HG03354 (cell line): ENCODE data around the gene CYP11A1.

Source experiments
- ATAC-seq: cut with Tn5 transposase; IDR thresholded peaks from one replicate; pipeline ENCODE4 v1.9.1; 2021; ENCODE audit warnings: mild to moderate bottlenecking; ENCODE audit not compliant: unreplicated experiment, poor library complexity, severe bottlenecking

CYP11A1 gene

GRCh38 chr15:74333093-74333492 is 34.4 kb downstream of the CYP11A1 start:
- ATAC-seq, result no peak

DNA sequence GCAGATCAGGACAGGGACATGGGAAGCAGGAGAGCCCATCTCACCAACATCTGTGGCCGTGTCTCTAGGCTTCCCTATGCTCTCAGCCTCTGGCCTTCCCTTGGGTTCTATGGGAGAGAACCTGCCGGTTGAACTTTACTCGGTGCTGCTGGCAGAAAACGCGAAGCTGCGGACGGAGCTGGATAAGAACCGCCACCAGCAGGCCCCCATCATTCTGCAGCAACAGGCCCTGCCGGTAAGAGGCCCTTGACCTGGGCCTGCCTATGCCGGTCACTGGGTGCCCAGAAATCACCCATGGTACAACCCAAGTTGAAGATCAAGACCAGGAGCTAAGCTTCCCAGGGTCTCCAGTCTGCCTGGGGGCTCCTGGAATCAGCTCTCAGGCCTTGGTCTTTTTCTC is 34.8 kb downstream of the CYP11A1 start:
- ATAC-seq, result no peak

DNA sequence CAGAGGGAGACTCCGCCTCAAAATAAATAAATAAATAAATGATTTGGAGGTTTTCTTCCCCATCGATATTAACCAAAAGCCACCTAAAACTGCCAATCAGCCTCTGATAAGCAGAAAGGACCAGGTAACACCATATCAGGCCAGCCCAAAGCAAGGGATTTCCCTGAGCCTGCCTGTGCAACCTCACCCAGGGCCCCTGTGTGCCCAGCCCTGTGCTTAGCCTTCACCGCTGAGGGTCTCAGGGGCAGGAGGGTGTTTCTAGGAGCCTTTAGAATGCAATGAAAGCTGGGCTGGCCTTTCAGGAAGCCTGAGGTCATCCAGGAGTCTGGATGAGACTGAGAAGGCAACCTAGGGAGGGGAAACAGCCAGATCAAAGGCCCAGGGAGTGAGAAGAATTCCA is 35.4 kb downstream of the CYP11A1 start:
- ATAC-seq, result no peak

DNA sequence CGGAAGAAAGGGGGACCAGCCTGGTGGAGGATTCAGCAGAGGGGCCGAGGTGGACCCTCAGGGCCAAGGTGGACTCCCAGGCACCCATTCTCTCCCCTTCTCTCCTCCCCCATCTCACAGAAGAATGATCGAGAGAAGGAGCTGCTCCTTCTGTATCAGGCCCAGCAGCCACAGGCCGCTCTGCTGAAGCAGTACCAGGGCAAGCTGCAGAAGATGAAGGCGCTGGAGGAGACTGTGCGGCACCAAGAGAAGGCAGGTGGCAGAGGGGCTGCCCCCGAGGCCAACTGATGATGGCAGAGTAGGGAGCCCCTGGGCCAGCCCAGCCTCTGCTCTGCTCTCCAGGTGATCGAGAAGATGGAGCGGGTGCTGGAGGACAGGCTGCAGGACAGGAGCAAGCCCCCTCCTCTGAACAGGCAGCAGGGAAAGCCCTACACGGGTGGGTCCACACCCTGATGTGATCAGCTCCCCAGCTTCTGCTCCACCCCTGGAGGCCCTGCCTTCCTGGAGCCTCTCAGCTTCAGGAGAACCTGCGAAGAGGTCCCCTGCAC is 36.5 kb downstream of the CYP11A1 start:
- no peak for ATAC-seq

GRCh38 chr15:74328331-74329056 is 39.0 kb downstream of the CYP11A1 start:
- ATAC-seq, result no peak

DNA sequence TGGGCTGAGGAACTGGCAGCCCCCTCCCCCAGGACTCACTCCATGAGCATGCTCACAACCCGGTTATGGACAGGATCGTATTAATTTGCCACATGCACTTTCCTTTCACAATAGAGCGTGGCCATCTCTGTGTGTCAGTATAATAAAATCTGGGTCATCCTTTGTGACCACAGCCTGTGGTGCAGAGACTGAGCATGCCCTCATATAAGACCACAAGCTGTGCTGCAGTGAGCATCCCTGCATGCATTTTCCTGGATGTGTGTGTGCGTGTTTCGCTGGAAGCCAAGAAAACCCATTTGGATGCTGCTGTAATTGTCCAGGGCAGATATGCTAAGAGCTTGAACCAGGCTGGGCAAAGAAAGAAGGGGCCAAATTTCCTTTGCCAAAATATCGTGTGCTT is 39.7 kb downstream of the CYP11A1 start:
- ATAC-seq, result no peak

GRCh38 chr15:74326746-74327145 is 40.7 kb downstream of the CYP11A1 start:
- no peak for ATAC-seq

- ATAC-seq, result no peak
Measured at GRCh38 chr15:74324714-74325113, 42.7 kb downstream of the CYP11A1 start.

DNA sequence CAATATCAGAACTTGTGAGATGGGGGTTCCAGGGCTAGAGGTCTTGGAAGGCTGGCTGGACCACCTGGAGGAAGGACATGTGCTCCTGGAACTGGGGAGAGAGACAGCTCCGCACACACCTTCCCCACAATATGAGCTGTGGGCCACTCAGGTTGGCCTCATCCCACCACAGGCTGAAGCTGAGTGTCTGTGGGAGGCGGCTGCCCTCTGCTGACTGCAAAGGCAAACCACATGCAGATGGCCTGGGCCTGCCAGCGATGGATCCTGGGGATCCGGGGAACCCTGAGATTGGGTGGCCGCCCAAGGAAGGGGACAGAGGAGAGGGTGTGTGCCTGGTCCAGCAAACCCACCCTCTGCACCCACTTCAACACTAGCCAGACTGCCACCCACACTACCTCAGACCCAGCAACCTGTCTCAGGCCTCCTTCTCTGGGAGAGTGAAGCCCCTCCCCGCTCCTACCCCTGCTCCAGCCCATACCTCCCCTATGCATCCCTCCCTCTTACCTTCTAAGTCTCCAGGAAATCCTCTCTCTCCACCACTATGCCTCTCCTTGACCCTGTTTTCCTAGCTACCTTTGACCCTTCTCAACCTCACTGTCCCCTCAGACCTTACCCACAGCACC is 44.8 kb downstream of the CYP11A1 start:
- no peak for ATAC-seq

DNA sequence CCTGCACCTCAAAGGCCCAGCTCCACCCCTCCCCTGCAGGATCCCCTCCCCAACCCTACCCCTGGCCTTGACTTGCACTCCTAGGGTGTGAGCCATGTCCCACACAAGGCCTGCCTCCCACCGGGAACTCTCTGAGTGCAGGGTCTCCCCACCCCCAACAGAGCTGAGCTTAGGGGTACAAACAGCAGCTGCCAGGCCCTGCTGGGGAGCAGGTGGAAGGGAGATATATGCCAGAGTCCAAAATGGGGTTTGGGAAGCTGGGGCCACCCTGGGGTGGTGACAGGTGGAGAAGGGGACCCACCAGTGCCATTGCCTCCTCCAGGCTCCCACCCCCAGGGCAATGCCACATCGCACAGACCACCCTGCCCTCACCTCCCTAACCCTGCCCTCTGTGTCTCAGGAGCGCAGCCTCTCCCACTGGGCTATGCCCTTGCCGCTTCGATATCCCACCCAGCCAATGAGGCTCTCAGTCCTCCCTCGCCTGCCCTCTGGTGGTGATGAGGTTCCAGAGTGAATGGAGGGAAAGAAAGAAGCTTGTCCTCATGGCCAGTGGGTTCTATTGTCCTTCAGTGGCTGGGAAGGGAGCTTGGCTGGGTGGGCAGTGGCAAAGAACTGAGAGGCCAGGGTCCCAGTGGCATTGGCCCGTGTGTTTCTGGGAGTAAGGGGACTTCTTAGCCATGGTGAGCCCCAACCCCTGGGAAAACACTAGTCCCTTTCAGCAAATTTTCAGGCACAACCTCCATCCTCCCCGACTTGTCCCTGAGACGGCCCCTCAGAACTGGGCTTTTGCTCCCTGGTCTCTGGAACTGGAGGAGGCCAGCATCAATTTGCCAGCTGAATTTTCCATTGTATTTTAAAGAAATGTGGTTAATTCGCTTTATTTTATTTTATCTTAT is 46.8 kb downstream of the CYP11A1 start:
- no peak for ATAC-seq

DNA sequence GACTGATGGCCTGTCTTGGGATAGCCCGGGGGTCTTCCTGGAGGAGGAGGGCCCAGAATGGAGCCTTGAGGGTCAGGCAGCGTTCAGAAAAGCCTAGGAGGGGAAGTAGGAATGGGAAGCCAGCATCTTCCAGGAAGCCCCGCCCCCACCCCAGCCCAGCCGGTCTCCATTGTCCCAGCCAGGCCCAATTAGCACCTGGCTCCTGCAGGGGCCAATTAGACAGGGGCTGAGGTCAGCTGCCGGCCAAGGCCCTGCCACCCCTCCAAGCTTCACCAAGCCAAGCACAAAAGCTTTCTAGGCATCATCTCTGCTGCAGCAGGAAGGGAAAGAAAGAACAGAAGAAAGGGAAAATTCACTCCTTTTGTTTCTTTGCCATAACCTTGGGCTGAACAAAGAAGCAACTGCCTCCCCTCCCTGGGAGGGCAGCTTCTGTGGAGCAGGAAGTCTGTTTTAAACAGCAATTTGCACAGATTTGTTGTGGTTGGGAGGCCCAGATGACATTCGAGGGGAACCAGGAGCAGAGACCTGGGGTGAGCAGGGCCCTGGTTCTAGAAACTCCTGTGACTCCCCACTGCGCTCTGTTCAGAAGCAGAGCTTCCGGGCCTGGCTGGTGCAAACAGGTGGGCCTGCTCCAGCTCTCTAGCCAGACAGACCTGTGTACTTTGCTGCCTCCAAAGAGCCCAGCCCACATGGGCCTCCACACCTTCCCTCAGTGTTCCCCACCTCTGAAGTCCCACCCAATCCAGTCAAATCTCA is 47.7 kb downstream of the CYP11A1 start:
- ATAC-seq, result no peak

- ATAC-seq, result no peak
Measured at GRCh38 chr15:74319138-74319460, 48.3 kb downstream of the CYP11A1 start.

GRCh38 chr15:74318376-74319137 is 48.9 kb downstream of the CYP11A1 start:
- ATAC-seq, result no peak

GRCh38 chr15:74317820-74318375 is 49.5 kb downstream of the CYP11A1 start:
- ATAC-seq, result no peak

DNA sequence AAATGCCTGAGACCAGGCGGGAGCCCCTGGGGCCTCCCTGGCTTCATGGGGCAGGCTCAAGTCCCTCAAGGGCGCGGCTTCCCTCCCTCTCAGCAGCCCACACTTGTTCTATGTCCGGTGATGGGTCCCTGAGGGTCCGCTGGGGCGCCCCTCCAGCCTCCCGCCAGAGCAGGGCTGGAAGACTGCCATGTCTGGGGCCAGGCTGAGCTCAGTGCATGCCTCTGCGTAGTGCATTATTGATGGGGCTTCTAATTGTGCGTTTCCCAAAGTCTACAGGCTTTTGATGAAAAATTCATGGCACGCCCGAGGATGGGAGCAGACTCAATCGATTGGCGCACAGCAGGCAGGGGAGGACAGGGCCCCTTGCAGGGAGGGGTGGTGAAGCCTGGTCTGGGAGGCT is 51.3 kb downstream of the CYP11A1 start:
- ATAC-seq, result no peak

DNA sequence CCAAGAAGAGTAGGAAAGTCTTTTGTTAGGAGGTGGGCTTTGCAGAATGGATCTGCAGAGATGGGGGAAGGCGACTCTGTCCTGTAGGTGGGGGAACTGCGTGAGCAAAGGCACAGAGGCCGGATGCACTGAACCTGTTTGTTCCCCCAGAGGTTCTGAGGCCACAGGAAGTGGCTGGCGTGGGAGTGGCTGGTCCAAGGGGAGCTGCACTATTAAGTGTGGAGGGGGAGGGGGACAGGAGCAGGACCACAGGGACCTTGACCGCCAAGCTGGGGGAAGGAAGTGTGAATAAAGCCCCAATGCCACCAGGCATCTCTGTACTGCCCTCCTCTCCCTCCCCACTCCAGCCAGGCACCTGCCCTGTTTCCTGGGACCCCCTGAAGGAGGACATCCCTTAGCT is 51.8 kb downstream of the CYP11A1 start:
- no peak for ATAC-seq

- no peak for ATAC-seq
Measured at GRCh38 chr15:74314795-74315438, 52.5 kb downstream of the CYP11A1 start.

- no peak for ATAC-seq
Measured at GRCh38 chr15:74313889-74314288, 53.6 kb downstream of the CYP11A1 start.
